Activated CD8-positive, alpha-beta memory T cell treated with anti-CD3 and anti-CD28 coated beads, Interleukin-2, amount 50 U/mL, for 24 hours (primary cell): ENCODE results near the gene ZNF662.

Source experiments
- DNase-seq: peaks from one replicate; pipeline ENCODE4 v3.0.0-alpha.2; 2020; ENCODE audit errors: extremely low read depth

ZNF662 gene

DNA sequence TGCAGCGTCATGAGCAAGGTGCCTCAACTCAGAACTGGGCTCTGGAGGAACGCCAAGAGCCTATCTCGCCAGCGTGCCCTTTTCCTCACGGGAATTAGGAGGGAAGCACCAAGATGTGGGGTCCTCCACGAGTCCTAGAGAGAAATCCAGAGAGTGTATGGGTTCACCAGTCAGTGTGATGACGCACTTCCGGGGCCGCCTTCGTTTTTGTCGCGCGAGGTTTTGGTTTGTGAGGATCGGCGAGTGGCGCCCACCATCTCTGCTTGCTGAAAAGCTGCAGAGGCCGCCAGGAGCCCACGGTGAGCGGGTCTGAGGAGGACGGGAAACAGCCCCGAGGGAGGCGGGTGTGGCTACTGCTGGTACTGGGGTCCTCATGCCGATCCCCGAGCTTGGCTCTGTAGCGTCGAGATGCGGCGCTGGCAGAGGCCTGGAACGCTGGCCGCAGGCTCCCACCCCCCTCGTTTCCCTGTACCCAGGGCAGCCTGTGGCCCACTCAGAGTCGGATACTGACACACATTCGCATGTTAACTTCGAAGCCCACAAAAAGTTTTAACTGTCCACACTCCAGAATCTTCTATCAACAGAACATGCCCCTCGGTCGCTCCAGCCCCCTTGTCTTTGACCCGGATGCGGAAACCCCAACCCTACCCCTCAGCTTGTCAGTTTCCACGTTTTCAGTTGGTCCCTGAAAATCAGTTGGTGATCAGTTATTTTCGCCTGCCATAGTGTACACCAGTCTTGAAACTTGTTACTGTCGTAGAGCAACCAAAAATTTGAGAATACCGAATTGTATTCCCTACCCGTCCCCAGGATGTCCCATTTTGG, 30.4 kb downstream of the ZNF662 start:
- DNase-seq, result no peak

DNA sequence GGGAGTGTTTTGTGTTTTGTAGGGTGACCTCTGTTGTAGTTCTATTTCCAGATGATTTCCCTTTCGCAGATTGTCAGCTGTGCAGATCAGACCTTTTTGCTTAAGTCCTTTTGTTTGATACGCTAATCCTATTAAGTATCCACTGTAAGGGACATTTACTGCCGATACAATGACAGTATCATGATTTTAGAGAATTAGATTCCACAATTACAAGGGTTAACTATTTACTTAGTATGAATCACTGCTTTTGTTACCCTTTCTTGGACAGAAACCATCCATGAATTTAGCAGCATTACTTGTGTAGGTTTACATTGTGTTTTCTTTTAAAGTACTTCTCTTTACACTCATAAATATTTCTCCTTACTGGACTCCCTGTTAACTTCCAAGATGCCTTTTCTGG, 31.4 kb downstream of the ZNF662 start:
- no peak for DNase-seq

DNA sequence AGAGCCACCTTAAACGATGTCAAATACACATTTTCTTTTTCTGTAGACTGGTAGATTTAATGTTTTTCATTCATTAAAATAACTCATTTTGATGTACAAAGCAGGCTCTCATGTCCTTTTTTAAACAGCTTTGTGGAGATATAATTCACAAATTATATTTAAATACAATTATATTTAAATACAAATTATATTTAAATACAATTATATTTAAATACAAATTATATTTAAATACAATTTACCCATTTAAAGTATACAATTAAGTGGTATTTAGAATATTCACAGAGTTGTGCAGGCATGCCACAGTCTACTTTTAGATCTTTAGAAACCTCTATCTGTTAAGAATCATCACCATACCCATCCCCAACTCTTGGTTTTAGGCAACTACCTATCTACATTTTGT, 36.8 kb downstream of the ZNF662 start:
- no peak for DNase-seq

- no peak for DNase-seq
These were observed 40.1 kb downstream of the ZNF662 start for GRCh38 chr3:42946050-42946449.

DNA sequence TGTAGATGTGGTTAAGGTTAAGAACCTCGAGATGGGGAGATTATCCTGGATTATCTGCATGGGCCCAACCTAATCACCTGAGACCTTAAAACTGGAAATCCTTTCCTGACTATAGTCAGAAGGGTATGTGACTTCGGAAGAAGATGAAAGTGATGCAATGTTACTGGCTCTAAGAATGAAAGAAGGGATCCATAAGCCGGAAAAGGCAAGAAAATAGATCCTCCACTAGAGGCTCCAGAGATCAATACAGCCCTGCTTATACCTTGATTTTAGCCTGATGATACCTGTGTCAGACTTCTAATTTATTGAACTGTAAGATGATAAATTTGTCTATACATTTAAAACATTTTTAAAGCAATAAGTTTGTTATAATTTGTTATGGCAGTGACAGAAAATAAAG, 51.6 kb downstream of the ZNF662 start:
- no peak for DNase-seq

GRCh38 chr3:42960282-42960681, 54.3 kb downstream of the ZNF662 start:
- no peak for DNase-seq

- no peak for DNase-seq
These were observed 54.8 kb downstream of the ZNF662 start for GRCh38 chr3:42960786-42961185.

DNA sequence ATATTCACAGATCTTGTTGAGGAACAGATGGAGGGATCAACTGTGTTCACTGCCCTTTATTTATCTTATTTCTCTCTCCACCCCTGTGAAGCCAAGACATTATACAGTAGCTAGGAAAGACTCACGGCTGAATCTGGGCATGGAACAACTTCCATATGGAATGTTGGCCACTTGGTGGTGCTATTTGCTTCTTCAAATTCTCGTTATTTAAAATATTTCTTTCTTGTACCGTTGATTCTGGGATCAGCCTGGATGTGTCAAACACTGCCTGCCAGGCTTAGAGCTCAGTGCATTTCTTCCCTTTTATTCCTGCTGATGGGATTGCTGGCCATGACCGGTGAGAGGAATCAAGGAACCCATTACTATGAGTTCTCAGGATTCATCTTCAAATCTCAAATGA, 55.7 kb downstream of the ZNF662 start:
- DNase-seq, result no peak

DNA sequence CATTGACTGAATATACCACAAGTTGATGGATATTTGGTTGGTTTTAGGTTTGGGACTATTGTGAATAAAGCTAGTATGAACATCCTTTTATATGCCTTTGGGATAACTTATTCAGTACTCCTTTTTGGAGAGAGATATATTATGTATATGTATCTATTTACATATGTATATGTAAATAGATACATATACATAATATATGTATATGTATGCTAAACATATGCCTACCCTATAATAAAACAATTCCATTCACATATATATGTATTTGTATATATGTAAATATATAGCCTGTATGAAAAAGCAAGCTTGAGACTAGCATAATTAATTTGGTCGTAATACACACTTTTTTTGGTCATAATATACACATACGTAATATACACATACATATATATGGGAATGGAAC, 57.3 kb downstream of the ZNF662 start:
- no peak for DNase-seq

- no peak for DNase-seq
These were observed 58.3 kb downstream of the ZNF662 start for GRCh38 chr3:42964266-42964665.
